SIG-M5 treated with dmso at 0.1 percent for 504 hours (cell line): ENCODE data around the gene TBC1D1.

Experiments
- DNase-seq: peaks from one replicate; lab custom pipeline; 2025; ENCODE audit not compliant: unreplicated experiment; lab: John Stamatoyannopoulos, UW

The TBC1D1 gene

DNA sequence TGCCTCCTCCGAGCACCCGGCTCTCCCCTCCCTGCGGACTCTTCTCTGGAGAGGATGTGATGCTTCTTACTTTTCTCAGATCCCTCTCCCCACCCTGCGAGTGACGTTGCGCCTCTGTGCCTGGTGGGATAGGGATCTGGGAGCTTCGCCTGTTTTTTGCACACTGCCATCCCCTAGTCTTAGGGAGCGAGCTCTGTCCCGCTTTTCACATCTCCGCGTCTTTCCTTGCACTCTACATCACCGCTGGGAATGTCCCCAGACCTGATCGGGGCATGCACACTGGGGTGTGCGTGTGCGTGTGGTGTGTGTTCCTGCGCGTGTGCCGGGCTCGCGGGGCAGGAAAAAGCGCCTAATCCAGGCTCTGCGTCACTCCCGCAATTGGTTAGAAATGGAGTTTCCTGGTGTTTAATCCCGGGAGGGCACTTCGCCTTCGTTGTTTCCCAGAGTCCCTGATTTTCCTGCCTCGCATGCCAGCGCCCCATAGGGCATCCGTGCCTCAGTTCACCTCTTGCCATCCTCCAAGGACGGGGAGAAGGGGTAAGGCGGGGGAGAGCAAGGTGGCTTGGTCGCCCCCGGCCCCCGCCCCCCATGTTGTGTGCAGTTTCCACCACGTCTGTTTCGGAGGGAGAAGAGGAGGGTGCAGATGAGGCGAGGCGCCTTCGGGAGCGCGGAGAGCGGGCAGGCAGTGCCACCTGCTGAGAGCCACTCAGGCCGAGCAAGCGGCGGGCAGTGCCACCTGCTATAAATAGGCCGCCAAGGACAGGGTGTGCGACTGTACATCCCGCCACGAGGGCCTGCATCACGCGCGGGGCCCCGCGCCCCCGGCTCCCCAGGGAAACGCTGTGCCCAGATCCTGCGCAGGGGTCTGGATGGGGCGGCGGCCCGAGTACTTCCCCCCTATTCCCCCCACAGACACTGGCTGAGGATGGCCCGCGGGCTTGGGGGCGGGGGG lies 759 bp upstream of the TBC1D1 start:
- DNase-seq, result no peak

GRCh38 chr4:37891260-37892159 lies 626 bp downstream of the TBC1D1 start:
- peak; percentile 66 for DNase-seq

- DNase-seq, result peak; percentile 48
These were observed 1.8 kb downstream of the TBC1D1 start for GRCh38 chr4:37892641-37893040.

DNA sequence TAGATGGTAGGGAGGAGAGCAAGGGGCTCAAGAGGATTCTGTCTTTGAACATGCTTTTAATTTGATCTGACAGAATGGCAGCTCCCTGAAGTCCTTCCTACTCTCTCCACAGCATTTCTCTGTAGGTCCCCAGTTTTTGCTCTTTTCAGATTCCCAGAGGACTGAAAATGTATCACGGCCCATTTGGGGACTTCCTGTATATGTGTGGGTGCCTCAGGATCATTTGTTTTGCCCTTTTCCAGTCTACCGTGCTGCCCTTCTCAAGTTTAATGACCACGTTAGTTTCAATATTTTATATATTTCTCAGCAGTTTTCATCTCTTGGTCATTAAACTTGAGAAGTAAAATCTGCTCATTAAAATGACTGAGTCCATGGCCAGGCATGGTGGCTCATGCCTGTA lies 2.3 kb downstream of the TBC1D1 start:
- DNase-seq, result no peak

GRCh38 chr4:37895271-37895670 lies 4.4 kb downstream of the TBC1D1 start:
- DNase-seq, result no peak

DNA sequence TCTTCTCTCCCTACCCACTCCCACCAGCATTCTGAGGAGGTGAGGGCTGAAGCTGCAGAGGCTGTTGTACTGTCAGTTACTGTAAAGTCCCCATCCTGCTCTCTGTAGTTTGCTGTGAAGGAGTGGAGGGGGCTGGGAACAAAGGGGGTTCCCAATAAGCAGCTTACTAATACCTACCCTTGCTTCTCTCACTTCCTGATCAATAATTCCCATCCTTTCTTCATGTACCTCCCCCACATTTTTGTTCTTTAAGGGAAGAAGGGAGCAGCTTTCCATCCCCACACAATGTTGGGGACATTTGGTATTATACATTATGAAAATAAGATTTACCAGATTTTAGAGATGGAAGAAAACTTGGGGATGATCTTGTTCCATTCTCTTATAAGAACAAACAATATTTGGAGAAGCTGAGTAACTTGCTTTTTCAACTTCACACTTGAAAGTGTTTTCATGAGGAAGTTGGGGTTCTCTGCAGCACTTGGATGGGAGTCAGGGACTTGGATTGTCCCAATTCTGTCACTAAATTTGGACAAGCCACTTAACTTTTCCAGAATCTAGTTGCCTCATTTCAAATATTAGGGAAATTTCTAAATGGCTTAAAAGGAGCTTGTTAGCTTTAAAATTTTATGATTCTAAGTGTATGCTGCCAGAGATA lies 5.4 kb downstream of the TBC1D1 start:
- DNase-seq, result no peak

DNA sequence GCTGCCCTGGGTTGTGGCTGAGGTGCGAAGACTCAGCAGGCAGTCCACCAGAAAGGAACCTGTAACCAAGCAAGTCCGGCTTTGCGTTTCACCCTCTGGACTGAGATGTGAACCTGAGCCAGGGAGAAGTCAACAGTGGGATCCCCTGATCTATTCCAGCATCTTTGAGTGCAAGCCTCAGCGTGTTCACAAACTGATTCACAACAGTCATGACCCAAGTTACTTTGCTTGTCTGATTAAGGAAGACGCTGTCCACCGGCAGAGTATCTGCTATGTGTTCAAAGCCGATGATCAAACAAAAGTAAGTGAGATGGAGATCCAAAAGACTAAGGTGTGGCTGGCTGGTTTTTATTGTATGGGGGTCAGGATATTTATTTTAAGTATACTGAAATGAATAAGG lies 11.3 kb downstream of the TBC1D1 start:
- no peak for DNase-seq

DNA sequence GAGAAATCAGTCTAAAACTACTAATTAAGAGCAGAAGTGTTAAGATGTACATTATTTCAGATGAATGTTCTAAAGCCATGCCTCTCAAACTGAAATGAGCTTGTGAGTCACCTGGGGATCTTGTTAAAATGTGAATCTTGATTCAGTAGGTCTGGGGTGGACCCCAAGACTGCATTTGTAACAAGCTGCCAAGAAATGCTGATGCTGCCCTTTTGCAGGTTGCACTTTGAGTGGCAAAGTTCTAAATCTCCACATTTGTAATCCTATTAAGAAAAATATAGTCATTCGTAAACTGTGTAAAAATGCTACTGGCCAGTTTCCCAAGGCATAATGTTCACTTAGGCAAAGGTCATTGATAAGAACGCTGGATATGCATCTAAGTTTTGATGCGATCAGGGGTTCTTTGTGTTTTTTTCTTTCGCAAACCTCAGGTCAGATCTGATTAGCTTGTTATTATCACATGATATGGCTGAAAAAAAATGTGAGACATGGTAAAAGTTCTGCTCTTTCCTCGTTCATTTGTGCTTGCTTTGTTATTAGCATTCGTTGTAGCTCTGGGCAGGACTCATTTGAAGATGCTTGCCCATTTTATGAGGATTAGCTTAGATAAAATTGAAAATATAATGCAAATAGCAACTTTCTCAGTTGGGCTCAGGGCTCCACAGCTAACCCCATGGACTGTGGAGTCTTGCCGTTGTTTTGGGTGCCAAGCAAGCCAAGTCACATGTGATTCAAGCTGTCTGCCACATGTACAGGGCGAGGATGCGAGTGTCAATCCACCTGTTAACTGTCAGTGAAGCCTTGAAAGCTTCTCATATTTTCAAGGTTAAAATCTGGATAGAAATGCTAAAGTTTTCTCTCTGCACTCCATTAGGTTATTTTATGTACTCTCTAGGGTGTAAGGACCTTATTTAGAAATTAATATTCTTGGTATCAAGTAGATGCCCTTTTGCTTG lies 12.1 kb downstream of the TBC1D1 start:
- DNase-seq, result no peak

- no peak for DNase-seq
These were observed 13.0 kb downstream of the TBC1D1 start for GRCh38 chr4:37903901-37904300.

- DNase-seq, result no peak
These were observed 13.9 kb downstream of the TBC1D1 start for GRCh38 chr4:37904824-37905223.

DNA sequence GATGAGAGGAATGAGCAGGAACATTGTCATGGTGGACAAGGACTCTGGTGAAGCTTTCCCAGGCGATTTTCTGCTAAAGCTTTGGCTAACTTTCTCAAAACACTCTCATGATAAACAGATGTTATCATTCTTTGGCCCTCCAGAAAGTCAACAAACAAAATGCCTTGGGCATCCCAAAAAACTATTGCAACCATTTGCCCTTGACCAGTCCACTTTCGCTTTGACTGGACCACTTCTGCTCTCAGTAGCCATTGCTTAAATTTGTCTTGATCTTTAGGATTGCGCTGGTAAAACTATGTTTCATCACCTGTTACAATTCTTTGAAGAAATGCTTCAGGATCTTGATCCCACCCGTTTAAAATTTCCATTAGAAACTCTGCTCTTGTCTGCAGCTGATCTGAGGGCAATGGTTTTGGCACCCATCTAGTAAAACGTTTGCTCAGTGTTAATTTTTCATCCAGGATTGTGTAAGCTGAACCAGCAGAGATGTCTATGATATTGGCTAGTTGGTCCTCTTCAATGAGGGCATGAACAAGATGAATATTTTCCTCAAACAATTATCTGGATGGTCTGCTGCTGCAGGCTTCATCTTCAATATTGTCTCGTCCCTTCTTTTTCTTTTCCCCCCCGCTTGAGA lies 14.8 kb downstream of the TBC1D1 start:
- DNase-seq, result no peak

DNA sequence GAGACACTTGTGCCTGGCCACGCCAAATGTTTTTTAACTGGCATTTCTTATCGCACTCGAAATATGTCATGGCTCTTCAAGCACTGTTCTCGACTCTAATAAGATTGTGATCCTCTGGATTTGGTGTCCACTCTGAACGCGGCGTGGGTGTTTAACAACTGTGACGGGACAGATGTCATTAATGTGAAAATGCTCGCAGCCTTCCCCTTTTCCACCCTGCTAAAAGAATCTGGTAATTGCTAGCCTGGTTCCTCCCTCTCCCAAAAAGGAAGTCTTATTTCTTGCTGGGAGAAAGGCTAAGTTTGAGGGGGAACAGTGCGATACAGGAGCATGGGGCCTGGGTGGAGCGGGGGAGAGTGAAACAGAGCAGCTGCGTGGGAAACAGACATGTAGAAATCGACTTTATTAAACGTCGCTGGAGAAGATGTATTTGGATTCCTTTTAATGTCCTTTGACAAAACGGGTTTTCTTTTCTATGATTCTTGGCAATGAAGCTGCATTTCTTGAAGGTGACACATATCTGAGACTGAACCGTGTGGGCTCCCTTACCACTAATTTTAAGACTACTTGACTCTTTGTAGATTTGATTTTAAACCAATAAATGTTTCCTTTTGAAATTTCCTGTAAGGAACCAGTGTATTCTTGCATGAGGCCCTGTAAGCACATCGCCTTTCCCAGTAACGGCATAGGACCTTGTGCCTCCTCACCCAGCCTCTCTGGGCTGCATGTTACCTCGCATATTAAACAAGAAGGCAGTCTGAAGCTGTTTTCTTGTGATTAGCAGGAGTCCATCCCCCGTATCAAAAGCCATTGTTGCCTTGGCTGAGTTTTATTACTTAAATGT lies 17.8 kb downstream of the TBC1D1 start:
- no peak for DNase-seq

DNA sequence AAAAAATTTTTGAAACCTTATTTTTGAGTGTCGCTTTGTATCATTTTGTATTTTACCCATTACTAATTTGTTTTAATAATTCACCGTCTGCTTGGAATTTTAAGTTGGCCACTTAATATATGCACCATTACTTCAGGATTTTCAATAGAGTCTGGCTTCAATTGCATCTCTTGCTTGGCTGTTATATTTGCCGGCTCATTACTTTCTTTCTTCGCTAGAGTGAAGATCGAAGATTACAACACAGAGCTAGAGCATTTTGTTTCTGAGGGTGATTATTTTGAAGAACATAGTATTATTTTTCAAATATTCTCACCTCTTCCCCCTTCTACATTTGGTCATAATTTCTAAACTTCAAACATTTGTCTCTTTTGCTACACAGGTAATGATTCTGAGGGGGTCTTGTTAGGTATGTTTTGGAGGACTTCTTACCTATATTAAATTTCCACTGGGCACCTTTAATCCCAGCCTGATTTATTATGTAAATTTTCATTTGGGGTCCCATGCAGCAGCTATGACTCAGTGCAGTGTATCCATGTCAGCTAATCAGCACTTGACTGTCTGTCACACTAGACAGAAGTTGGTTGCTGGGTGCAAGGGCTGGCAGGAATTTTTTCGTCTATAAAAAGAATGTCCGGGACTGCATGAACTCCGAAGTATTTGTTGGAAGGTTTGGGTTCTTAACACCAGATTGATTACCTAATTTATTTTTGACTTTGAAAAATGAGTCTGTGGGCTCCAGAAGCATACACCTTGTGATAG lies 18.6 kb downstream of the TBC1D1 start:
- no peak for DNase-seq

GRCh38 chr4:37910091-37910486 lies 19.2 kb downstream of the TBC1D1 start:
- no peak for DNase-seq

DNA sequence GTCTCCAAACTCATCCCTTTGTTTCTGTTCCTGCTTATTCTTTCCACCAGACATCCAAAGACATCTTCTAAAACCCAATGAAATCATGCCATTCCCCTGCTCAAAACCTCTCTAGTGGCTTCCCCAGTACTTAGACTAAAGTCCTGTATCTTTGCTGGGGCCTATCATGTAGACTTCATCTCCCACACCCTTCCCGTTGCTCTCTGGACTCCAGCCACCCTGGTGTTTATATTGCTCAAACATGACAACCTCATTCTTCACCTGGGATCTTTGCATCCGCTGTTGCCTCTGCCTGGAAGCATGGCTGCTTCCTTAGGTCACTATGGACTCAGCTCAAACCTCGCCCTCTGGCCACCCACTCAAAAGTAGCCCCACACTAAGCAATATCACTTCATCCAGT lies 23.7 kb downstream of the TBC1D1 start:
- no peak for DNase-seq

DNA sequence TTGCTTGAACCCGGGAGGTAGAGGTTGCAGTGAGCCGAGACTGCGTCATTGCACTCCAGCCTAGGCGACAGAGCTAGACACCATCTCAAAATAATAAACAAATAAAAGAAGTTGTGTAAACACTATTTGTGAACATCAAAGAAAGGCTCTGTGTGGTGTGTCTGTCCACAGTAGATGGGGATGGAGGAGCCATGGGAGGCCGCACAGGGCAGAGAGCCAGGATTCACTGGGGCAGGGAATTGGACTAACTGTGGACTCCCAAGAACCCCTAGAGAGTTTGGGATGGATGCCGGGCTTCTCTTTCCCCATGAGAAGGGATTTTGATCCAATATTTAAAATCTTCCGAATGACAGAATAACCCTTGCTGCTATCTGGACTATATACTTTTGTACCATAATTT lies 26.5 kb downstream of the TBC1D1 start:
- DNase-seq, result no peak

DNA sequence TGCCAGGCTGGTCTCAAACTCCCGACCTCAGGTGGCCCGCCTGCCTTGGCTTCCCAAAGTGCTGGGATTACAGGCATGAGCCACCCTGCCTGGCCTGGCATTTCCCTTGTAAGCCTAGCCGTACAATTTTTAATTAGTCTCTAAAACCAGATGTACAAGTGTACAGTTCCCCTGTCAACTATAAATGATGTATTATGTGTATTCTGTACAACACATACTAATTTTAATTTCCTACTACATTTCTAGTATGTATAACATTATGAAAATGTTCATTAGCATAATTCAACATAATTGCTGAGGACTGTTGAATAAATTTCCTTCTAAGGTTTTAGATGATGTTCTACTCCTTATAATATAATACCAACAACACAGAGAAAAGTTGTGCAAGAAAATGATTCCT lies 27.8 kb downstream of the TBC1D1 start:
- no peak for DNase-seq

GRCh38 chr4:37922328-37922727 lies 31.4 kb downstream of the TBC1D1 start:
- DNase-seq, result peak; percentile 16
